Neural cell (in vitro differentiated cells): ENCODE measurements around the gene BCL2L2. TPM values are rescaled to one million over a fixed set of nuclear protein-coding genes. Genes with fewer than 3 reads are reported as not detected.
A peak's percentile ranks its signal among the peaks of the same experiment; 100 is the strongest.

Experiments used
- H2AFZ ChIP-seq: fragments of 200-600, 300-800 bp; sonication (generic), shearing (Covaris generic); 2 replicates; pipeline ENCODE4 v1.6.0; 2014; ENCODE audit warnings: low read depth, mild to moderate bottlenecking, antibody characterized with exemption, low read length, moderate library complexity
- H3F3A ChIP-seq: fragments of 200-600 bp; shearing (Covaris generic); 2 replicates; pipeline ENCODE4 v1.6.1; 2016; ENCODE audit warnings: mild to moderate bottlenecking, moderate library complexity, mixed read lengths, antibody characterized with exemption, low read length; ENCODE audit not compliant: insufficient read depth, poor library complexity, severe bottlenecking
- H3K27ac ChIP-seq: fragments of 200-600, 300-800 bp; sonication (generic), shearing (Covaris generic); 2 replicates; pipeline ENCODE4 v1.5.1; 2014; ENCODE audit warnings: mild to moderate bottlenecking, low read length, moderate library complexity
- H3K27me3 ChIP-seq: fragments of 300-800, 200-600 bp; sonication (generic), shearing (Covaris generic); 2 replicates; pipeline ENCODE4 v1.6.0; 2014; ENCODE audit warnings: mild to moderate bottlenecking, low read depth, low read length, moderate library complexity; ENCODE audit not compliant: insufficient read depth
- H3K36me3 ChIP-seq: fragments of 300-800, 200-600 bp; sonication (generic), shearing (Covaris generic); 2 replicates; pipeline ENCODE4 v1.5.1; 2014; ENCODE audit warnings: mild to moderate bottlenecking, antibody characterized with exemption, low read length, moderate library complexity; ENCODE audit not compliant: insufficient read depth
- H3K4me2 ChIP-seq: fragments of 300-800, 200-600 bp; sonication (generic), shearing (Covaris generic); 2 replicates; pipeline ENCODE4 v1.6.0; 2014; ENCODE audit warnings: mild to moderate bottlenecking, low read length
- H3K4me3 ChIP-seq: fragments of 300-800, 200-600 bp; sonication (generic), shearing (Covaris generic); 2 replicates; pipeline ENCODE4 v1.5.1; 2014; ENCODE audit warnings: mild to moderate bottlenecking, low read length, moderate library complexity
- H3K79me2 ChIP-seq: fragments of 200-600 bp; shearing (Covaris generic); replicated peaks from 2 replicates; pipeline ENCODE4 v1.6.0; 2014; ENCODE audit warnings: mild to moderate bottlenecking, low read length, moderate library complexity; ENCODE audit not compliant: insufficient read depth
- H3K9ac ChIP-seq: fragments of 300-800, 200-600 bp; sonication (generic), shearing (Covaris generic); 2 replicates; pipeline ENCODE4 v1.6.1; 2016; ENCODE audit warnings: mild to moderate bottlenecking, low read length, mixed read lengths
- H3K9me2 ChIP-seq: fragments of 200-600 bp; shearing (Covaris generic); 2 replicates; pipeline ENCODE4 v1.6.1; 2016; ENCODE audit warnings: mild to moderate bottlenecking, low read length, mixed read lengths; ENCODE audit not compliant: insufficient read depth
- H3K9me3 ChIP-seq: fragments of 200-600, 300-800 bp; sonication (generic), shearing (Covaris generic); 2 replicates; pipeline ENCODE4 v1.6.1; 2016; ENCODE audit warnings: mild to moderate bottlenecking, mixed run types, low read length, moderate library complexity, mixed read lengths
- H4K20me1 ChIP-seq: fragments of 200-600 bp; shearing (Covaris generic); 2 replicates; pipeline ENCODE4 v1.6.1; 2016; ENCODE audit warnings: mild to moderate bottlenecking, mixed run types; ENCODE audit not compliant: insufficient read depth
- EP300 ChIP-seq: fragments of 450-650 bp; conservative IDR thresholded peaks from 2 replicates; pipeline ENCODE4 v1.6.1; 2014; ENCODE audit warnings: antibody characterized with exemption, mild to moderate bottlenecking, moderate library complexity; ENCODE audit not compliant: poor library complexity, severe bottlenecking
- EZH2 ChIP-seq: fragments of 200-600, 300-800 bp; shearing (Covaris generic), sonication (generic); IDR thresholded peaks from 2 replicates; pipeline ENCODE4 v1.6.1; 2014; ENCODE audit warnings: antibody characterized with exemption, low read length, borderline replicate concordance, mild to moderate bottlenecking; ENCODE audit not compliant: insufficient read depth, poor library complexity, severe bottlenecking
- MXI1 ChIP-seq: fragments of 450-650 bp; conservative IDR thresholded peaks from 2 replicates; pipeline ENCODE4 v1.6.1; 2014; ENCODE audit warnings: antibody characterized with exemption, mild to moderate bottlenecking; ENCODE audit not compliant: poor library complexity, severe bottlenecking
- RAD21 ChIP-seq: fragments of 450-650 bp; conservative IDR thresholded peaks from 2 replicates; pipeline ENCODE4 v1.6.1; 2014; ENCODE audit warnings: antibody characterized with exemption, mild to moderate bottlenecking, moderate library complexity
- SMC3 ChIP-seq: fragments of 450-650 bp; conservative IDR thresholded peaks from 2 replicates; pipeline ENCODE4 v1.6.1; 2014; ENCODE audit warnings: antibody characterized with exemption, mild to moderate bottlenecking, moderate library complexity; ENCODE audit not compliant: poor library complexity
- TAF1 ChIP-seq: IDR thresholded peaks from 2 replicates; pipeline ENCODE4 v1.6.1; 2012; ENCODE audit warnings: low read depth
- polyA plus RNA-seq: library from polyadenylated mRNA; depleted of rRNA; stranded (reverse); fragments of >200 nt; gene quantifications from 2 replicates; pipeline ENCODE4 v1.2.3, GENCODE V29; 2014
- TF ChIP-seq, protein P1 (sequence below): fragments of 450-650 bp; IDR thresholded peaks from 2 replicates; pipeline ENCODE4 v1.5.1; 2014; ENCODE audit warnings: antibody characterized with exemption, mild to moderate bottlenecking, moderate library complexity; ENCODE audit not compliant: poor library complexity, severe bottlenecking
- TF ChIP-seq, protein P2 (sequence below): IDR thresholded peaks from 2 replicates; pipeline ENCODE4 v1.6.1; 2012; ENCODE audit warnings: borderline replicate concordance

Gene BCL2L2
- polyA plus RNA-seq, 1 donor from 2014 or later, result 35.8 TPM

DNA sequence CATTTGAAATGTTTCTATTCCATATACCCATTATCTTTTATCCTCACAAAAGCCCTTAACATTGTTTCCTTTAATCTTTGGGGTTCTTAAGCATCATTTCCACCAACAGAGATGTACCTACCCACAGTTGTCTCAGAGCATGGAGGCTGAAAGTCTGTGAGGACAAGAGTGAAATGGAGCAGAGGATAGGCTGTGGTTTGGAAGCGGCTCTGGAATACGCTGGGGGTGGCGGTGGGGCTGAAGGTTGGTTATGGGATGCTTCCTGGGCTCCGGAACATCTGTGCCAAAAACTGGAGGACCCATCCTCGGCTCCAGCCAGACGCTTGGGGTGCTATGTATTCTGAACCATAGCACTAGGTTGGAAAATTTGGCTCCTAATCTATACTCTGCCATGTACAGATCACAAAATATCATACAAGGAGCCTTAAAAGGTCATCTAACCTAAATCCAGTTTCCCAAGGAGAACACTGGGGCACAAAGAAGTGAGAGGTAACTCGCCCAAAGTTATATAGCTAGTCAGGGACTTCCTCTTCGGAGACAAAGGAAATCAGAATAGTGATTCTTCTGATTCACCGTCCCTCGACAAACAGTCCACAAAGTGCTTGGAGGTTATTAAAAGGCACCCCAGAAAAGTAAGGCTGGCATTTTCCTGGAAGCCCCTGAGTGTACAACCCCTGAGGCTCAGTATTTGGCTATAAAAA, 6.5 kb upstream of the BCL2L2 start:
- Histone ChIP-seq H3F3A (peaks cover 13% of the 10 kb centered on the region), H3K79me2 (peaks cover 5% of the 10 kb centered on the region), H2AFZ (peak overlapping the region; percentile 72), H3K9ac (peak overlapping the region; percentile 96), H3K9me3 (no peaks in the 10 kb centered on the region), H3K27ac (peak overlapping the region; percentile 99), H3K27me3 (no peaks in the 10 kb centered on the region), H3K36me3 (no peaks in the 10 kb centered on the region), H4K20me1 (no peaks in the 10 kb centered on the region), H3K9me2 (no peaks in the 10 kb centered on the region), H3K4me2 (peak overlapping the region; percentile 100), H3K4me3 (peak overlapping the region; percentile 96)
- TF ChIP-seq SMC3, result no peak
- TF ChIP-seq, protein P1, sequence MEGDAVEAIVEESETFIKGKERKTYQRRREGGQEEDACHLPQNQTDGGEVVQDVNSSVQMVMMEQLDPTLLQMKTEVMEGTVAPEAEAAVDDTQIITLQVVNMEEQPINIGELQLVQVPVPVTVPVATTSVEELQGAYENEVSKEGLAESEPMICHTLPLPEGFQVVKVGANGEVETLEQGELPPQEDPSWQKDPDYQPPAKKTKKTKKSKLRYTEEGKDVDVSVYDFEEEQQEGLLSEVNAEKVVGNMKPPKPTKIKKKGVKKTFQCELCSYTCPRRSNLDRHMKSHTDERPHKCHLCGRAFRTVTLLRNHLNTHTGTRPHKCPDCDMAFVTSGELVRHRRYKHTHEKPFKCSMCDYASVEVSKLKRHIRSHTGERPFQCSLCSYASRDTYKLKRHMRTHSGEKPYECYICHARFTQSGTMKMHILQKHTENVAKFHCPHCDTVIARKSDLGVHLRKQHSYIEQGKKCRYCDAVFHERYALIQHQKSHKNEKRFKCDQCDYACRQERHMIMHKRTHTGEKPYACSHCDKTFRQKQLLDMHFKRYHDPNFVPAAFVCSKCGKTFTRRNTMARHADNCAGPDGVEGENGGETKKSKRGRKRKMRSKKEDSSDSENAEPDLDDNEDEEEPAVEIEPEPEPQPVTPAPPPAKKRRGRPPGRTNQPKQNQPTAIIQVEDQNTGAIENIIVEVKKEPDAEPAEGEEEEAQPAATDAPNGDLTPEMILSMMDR, result peak; percentile 40

DNA sequence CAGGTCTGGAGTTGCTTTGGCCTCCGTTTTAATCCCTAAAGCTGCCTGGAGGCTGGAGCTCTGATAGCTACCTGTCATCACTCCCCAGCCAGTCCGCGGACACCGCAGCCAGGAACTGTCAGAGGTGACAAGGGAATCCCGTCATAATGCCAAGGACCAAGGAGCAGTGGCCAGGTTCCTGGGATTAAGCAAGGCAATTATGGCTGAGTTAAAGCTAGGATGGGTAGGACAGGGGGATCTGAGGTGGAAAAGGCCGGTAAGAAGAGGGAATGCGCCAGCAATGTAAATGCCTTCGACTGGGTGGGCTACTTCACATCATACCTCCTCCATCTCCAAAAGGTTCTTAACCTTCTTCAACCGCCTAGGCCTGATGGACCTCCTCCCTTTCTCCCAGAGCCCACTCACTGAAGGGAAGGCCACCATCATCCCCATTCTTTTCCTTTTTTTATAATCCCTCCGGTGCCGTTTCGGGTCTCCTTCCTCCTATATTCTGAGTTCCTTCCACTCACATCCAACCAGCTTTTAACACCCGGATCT, 5.9 kb upstream of the BCL2L2 start:
- Histone ChIP-seq H3K4me3 (peak overlapping the region; percentile 96), H3K9me3 (no peaks in the 10 kb centered on the region), H4K20me1 (no peaks in the 10 kb centered on the region), H3K9ac (peak overlapping the region; percentile 96), H3F3A (peaks cover 13% of the 10 kb centered on the region), H3K27ac (peak overlapping the region; percentile 99), H3K79me2 (peaks cover 6% of the 10 kb centered on the region), H3K9me2 (no peaks in the 10 kb centered on the region), H3K27me3 (no peaks in the 10 kb centered on the region), H3K4me2 (peak overlapping the region; percentile 100), H2AFZ (peak overlapping the region; percentile 72), H3K36me3 (no peaks in the 10 kb centered on the region)
- TF ChIP-seq EZH2 (no peak), TAF1 (no peak), RAD21 (no peak), SMC3 (no peak), EP300 (no peak), MXI1 (no peak)
- TF ChIP-seq, protein P2, sequence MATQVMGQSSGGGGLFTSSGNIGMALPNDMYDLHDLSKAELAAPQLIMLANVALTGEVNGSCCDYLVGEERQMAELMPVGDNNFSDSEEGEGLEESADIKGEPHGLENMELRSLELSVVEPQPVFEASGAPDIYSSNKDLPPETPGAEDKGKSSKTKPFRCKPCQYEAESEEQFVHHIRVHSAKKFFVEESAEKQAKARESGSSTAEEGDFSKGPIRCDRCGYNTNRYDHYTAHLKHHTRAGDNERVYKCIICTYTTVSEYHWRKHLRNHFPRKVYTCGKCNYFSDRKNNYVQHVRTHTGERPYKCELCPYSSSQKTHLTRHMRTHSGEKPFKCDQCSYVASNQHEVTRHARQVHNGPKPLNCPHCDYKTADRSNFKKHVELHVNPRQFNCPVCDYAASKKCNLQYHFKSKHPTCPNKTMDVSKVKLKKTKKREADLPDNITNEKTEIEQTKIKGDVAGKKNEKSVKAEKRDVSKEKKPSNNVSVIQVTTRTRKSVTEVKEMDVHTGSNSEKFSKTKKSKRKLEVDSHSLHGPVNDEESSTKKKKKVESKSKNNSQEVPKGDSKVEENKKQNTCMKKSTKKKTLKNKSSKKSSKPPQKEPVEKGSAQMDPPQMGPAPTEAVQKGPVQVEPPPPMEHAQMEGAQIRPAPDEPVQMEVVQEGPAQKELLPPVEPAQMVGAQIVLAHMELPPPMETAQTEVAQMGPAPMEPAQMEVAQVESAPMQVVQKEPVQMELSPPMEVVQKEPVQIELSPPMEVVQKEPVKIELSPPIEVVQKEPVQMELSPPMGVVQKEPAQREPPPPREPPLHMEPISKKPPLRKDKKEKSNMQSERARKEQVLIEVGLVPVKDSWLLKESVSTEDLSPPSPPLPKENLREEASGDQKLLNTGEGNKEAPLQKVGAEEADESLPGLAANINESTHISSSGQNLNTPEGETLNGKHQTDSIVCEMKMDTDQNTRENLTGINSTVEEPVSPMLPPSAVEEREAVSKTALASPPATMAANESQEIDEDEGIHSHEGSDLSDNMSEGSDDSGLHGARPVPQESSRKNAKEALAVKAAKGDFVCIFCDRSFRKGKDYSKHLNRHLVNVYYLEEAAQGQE, result peak; percentile 7
